IMR-90 (cell line): ENCODE measurements around the gene MEIS1. TPM values are rescaled to one million over a fixed set of nuclear protein-coding genes. Genes with fewer than 3 reads are reported as not detected.
A peak's percentile ranks its signal among the peaks of the same experiment; 100 is the strongest.

Experiments
- ATAC-seq: fragments of 200-7000 bp; cut with Tn5 transposase; 2 replicates; pipeline ENCODE4 v1.9.1; 2020; ENCODE audit warnings: low read depth, mild to moderate bottlenecking, moderate library complexity
- BruUV-seq: library from RNA; stranded (reverse); fragments of 400-500 nt; replicated peaks from 2 replicates; lab custom pipeline; 2021; lab: Mats Ljungman, UMichigan
- CTCF ChIA-PET: fragments of 300-600 bp; formaldehyde crosslinking; extraction: SDS; loops from one replicate; lab custom pipeline; 2021; ENCODE audit warnings: antibody characterized with exemption; lab: Yijun Ruan, JAX
- POLR2A ChIA-PET: fragments of 300-600 bp; sonication (Branson Sonifier 250); formaldehyde crosslinking; loops from one replicate; lab custom pipeline; 2022; ENCODE audit warnings: antibody characterized with exemption; ENCODE audit not compliant: unreplicated experiment; lab: Charles Lee
- DNase-seq: peaks from one replicate; pipeline ENCODE4 v3.0.0; 2013
- H2AFZ ChIP-seq: replicated peaks from 2 replicates; pipeline ENCODE3; 2013; ENCODE audit warnings: low read length, mild to moderate bottlenecking; ENCODE audit not compliant: poor library complexity
- H2AK5ac ChIP-seq: 2 replicates; pipeline ENCODE4 v1.6.1; 2013; ENCODE audit warnings: low read depth, low read length, inconsistent platforms
- H2AK9ac ChIP-seq: replicated peaks from 2 replicates; pipeline ENCODE3; 2013; ENCODE audit warnings: mild to moderate bottlenecking, low read depth, low read length, moderate library complexity; ENCODE audit not compliant: poor library complexity
- H2BK120ac ChIP-seq: 2 replicates; pipeline ENCODE4 v1.6.1; 2013; ENCODE audit warnings: low read depth, low read length, inconsistent platforms
- H2BK15ac ChIP-seq: 3 replicates; pipeline ENCODE4 v1.6.1; 2013; ENCODE audit warnings: low read depth, low read length, inconsistent platforms
- H2BK20ac ChIP-seq: 2 replicates; pipeline ENCODE4 v1.6.1; 2013; ENCODE audit warnings: low read depth, mild to moderate bottlenecking, inconsistent platforms, low read length, moderate library complexity
- H2BK5ac ChIP-seq: 2 replicates; pipeline ENCODE4 v1.6.1; 2013; ENCODE audit warnings: mild to moderate bottlenecking, low read depth, low read length, inconsistent platforms; ENCODE audit not compliant: poor library complexity, severe bottlenecking
- H3K14ac ChIP-seq: replicated peaks from 2 replicates; pipeline ENCODE4 v1.6.1; 2013; ENCODE audit warnings: low read depth, low read length, inconsistent platforms
- H3K18ac ChIP-seq: 2 replicates; pipeline ENCODE4 v1.6.1; 2013; ENCODE audit warnings: low read depth, low read length, control low read depth
- H3K23ac ChIP-seq: 2 replicates; pipeline ENCODE4 v1.6.1; 2013; ENCODE audit warnings: low read depth, low read length, inconsistent platforms
- H3K27ac ChIP-seq: 2 replicates; pipeline ENCODE4 v1.5.1; 2013; ENCODE audit warnings: mild to moderate bottlenecking, control low read depth, low read length; ENCODE audit not compliant: insufficient read depth
- H3K27me3 ChIP-seq: 2 replicates; pipeline ENCODE4 v1.6.1; 2013; ENCODE audit warnings: low read length; ENCODE audit not compliant: control insufficient read depth, insufficient read depth
- H3K36me3 ChIP-seq: 2 replicates; pipeline ENCODE4 v1.6.1; 2013; ENCODE audit warnings: low read length, mixed read lengths; ENCODE audit not compliant: control insufficient read depth, insufficient read depth
- H3K4ac ChIP-seq: 2 replicates; pipeline ENCODE4 v1.6.1; 2013; ENCODE audit warnings: low read depth, low read length, inconsistent platforms
- H3K4me1 ChIP-seq: 2 replicates; pipeline ENCODE4 v1.6.1; 2013; ENCODE audit warnings: low read length, mixed read lengths; ENCODE audit not compliant: control insufficient read depth, insufficient read depth
- H3K4me2 ChIP-seq: 2 replicates; pipeline ENCODE4 v1.6.1; 2013; ENCODE audit warnings: low read depth, mild to moderate bottlenecking, control low read depth, low read length, moderate library complexity
- H3K4me3 ChIP-seq: 2 replicates; pipeline ENCODE4 v1.5.1; 2013; ENCODE audit warnings: low read depth, mild to moderate bottlenecking, control low read depth, low read length, moderate library complexity; ENCODE audit not compliant: insufficient read depth
- H3K56ac ChIP-seq: 2 replicates; pipeline ENCODE4 v1.6.1; 2013; ENCODE audit warnings: low read length, inconsistent platforms; ENCODE audit not compliant: insufficient read depth; ENCODE audit errors: extremely low read depth
- H3K79me1 ChIP-seq, 2 experiments: 2 replicates each; pipeline ENCODE4 v1.6.1; 2013; ENCODE audit warnings: low read length in 2 of 2, inconsistent platforms in 1 of 2, low read depth in 1 of 2
- H3K9ac ChIP-seq: 2 replicates; pipeline ENCODE4 v1.6.1; 2013; ENCODE audit warnings: low read depth, low read length, control low read depth
- H3K9me1 ChIP-seq: 2 replicates; pipeline ENCODE4 v1.6.1; 2013; ENCODE audit warnings: low read length, inconsistent platforms; ENCODE audit not compliant: insufficient read depth
- H3K9me3 ChIP-seq: 2 replicates; pipeline ENCODE4 v1.6.1; 2013; ENCODE audit warnings: low read length; ENCODE audit not compliant: control insufficient read depth, insufficient read depth
- H4K20me1 ChIP-seq: 2 replicates; pipeline ENCODE4 v1.6.1; 2013; ENCODE audit warnings: low read length, inconsistent platforms; ENCODE audit not compliant: insufficient read depth
- H4K5ac ChIP-seq: 2 replicates; pipeline ENCODE4 v1.6.1; 2013; ENCODE audit warnings: mild to moderate bottlenecking, low read depth, low read length, control low read depth
- H4K8ac ChIP-seq, 2 experiments: 2 replicates each; pipeline ENCODE4 v1.6.1; 2013; ENCODE audit warnings: low read depth in 2 of 2, low read length in 2 of 2, control low read depth in 1 of 2, inconsistent platforms in 1 of 2
- H4K91ac ChIP-seq: 2 replicates; pipeline ENCODE4 v1.6.1; 2013; ENCODE audit warnings: low read depth, low read length, inconsistent platforms; ENCODE audit not compliant: insufficient read depth
- FOS ChIP-seq: fragments of 150-350 bp; IDR thresholded peaks from 2 replicates; pipeline ENCODE4 v1.6.1; 2016; ENCODE audit warnings: low read depth, low read length
- MAZ ChIP-seq: IDR thresholded peaks from 2 replicates; pipeline ENCODE4 v1.6.1; 2012; ENCODE audit warnings: low read depth, mild to moderate bottlenecking, low read length, improper control_type of control experiment, moderate library complexity, borderline replicate concordance
- MXI1 ChIP-seq: IDR thresholded peaks from 2 replicates; pipeline ENCODE4 v1.6.1; 2012; ENCODE audit warnings: low read depth, mild to moderate bottlenecking, low read length, moderate library complexity, borderline replicate concordance
- POLR2A ChIP-seq: IDR thresholded peaks from 2 replicates; pipeline ENCODE4 v1.6.1; 2012; ENCODE audit warnings: mild to moderate bottlenecking, low read depth, low read length
- RAD21 ChIP-seq: IDR thresholded peaks from 2 replicates; pipeline ENCODE4 v1.6.1; 2012; ENCODE audit warnings: low read length, improper control_type of control experiment
- RCOR1 ChIP-seq: IDR thresholded peaks from 2 replicates; pipeline ENCODE4 v1.6.1; 2012; ENCODE audit warnings: mild to moderate bottlenecking, low read length, improper control_type of control experiment; ENCODE audit not compliant: insufficient replicate concordance
- RFX5 ChIP-seq: IDR thresholded peaks from 2 replicates; pipeline ENCODE4 v1.8.0; 2012; ENCODE audit warnings: low read depth, mild to moderate bottlenecking, low read length, moderate library complexity
- SMC3 ChIP-seq: fragments of 150-350 bp; IDR thresholded peaks from 2 replicates; pipeline ENCODE4 v1.6.1; 2016; ENCODE audit warnings: low read depth, mild to moderate bottlenecking, antibody characterized with exemption, low read length, moderate library complexity
- WGBS, 2 experiments: methylation state at CpG; one replicate each; pipeline versions ENCODE4 v1.1.5 to v1.1.7; 2013; ENCODE audit warnings: missing lambda C conversion rate in 2 of 2; ENCODE audit not compliant: insufficient read length in 1 of 2; ENCODE audit errors: extremely low coverage in 2 of 2; 5-methylcytosine and 5-hydroxymethylcytosine counted together
- dilution Hi-C: fragments of 300-500 bp; cut with HindIII; formaldehyde crosslinking; loops from one replicate; pipeline ENCODE4 v1.14.3; 2018; ENCODE audit warnings: low sequenced_read_pairs; ENCODE audit not compliant: unreplicated experiment
- in situ Hi-C: fragments of 300-500 bp; cut with MboI; formaldehyde crosslinking; loops from 3 replicates; pipeline ENCODE4 v1.14.3; 2019; ENCODE audit warnings: low sequenced_read_pairs, inconsistent platforms, mixed read lengths
- intact Hi-C: fragments of 100-400 bp; cut with micrococcal nuclease; formaldehyde crosslinking; loops from 2 replicates; pipeline ENCODE4 v1.10.0; 2022
- polyA plus RNA-seq, 3 experiments: library from polyadenylated mRNA; depleted of rRNA; stranded (reverse); fragments of >200 nt; gene quantifications; 2 replicates each; pipeline ENCODE4 v1.2.3, GENCODE V29; 2012; ENCODE audit warnings: low replicate concordance in 1 of 3
- total RNA-seq: library from RNA; depleted of rRNA; stranded (reverse); fragments of >200 nt; gene quantifications from 2 replicates; pipeline ENCODE4 v1.2.3, GENCODE V29; 2012
- TF ChIP-seq, protein P1 (sequence below): fragments of 150-350 bp; IDR thresholded peaks from 2 replicates; pipeline ENCODE4 v1.6.1; 2016; ENCODE audit warnings: low read depth, mild to moderate bottlenecking, low read length, moderate library complexity, borderline replicate concordance
- TF ChIP-seq, protein P2 (sequence below): conservative IDR thresholded peaks from 2 replicates; pipeline ENCODE4 v1.5.1; 2012; ENCODE audit warnings: mild to moderate bottlenecking, low read depth, low read length, improper control_type of control experiment
- TF ChIP-seq, protein P3 (sequence below): fragments of 150-350 bp; IDR thresholded peaks from 2 replicates; pipeline ENCODE4 v1.6.1; 2017; ENCODE audit warnings: mild to moderate bottlenecking, antibody characterized with exemption, low read length, low read depth

The MEIS1 gene
- total and polyA plus RNA-seq, 2 of the 4 experiments (the other 2 are of a cell fraction): 54.4 to 157 TPM

GRCh38 chr2:66547887-66548286 lies 113.0 kb downstream of the MEIS1 start:
- H3K9me1 ChIP-seq: peaks cover 15% of the 10 kb centered on the region
- BruUV-seq: no TSS peak
- POLR2A ChIA-PET: no interaction called here

More at GRCh38 chr2:66547887-66548286, 113.0 kb downstream of the MEIS1 start:
- Histone ChIP-seq H3K4me3 (no peak overlapping the region), H2AK5ac (no peak overlapping the region), H3K4me1 (peaks cover 16% of the 10 kb centered on the region), H3K9me3 (no peaks in the 10 kb centered on the region), H2BK120ac (no peak overlapping the region), H4K91ac (no peak overlapping the region), H2BK15ac (no peak overlapping the region), H3K18ac (no peak overlapping the region), H3K4ac (no peak overlapping the region), H3K4me2 (no peak overlapping the region), H3K14ac (no peak overlapping the region), H2AFZ (no peak overlapping the region), H4K20me1 (peaks cover 74% of the 10 kb centered on the region), H3K79me1 (peaks cover 26 to 69% of the 10 kb centered on the region in 2 experiments; a peak in 3 of 4 replicates), H3K56ac (no peak overlapping the region), H3K27ac (no peak overlapping the region; the same call in 1 of the 2 replicates), H3K27me3 (no peaks in the 10 kb centered on the region), H3K23ac (peak overlapping the region; percentile 69), H3K9ac (no peak overlapping the region), H2BK5ac (no peak overlapping the region), H4K8ac (no peak overlapping the region; a peak in 1 of 4 replicates), H3K36me3 (peaks cover 24% of the 10 kb centered on the region), H2AK9ac (no peak overlapping the region), H2BK20ac (no peak overlapping the region), H4K5ac (no peak overlapping the region)
- dilution Hi-C loops: no loop called here
- intact Hi-C loops: no loop called here
- no CpG with 5 or more reads among the region's 2 CpGs for WGBS, 2 experiments
- CTCF ChIA-PET: no interaction called here
- in situ Hi-C loops: no loop called here
- TF ChIP-seq MXI1 (no peak), RAD21 (no peak), SMC3 (no peak), FOS (no peak), MAZ (no peak), POLR2A (no peak), RFX5 (no peak), RCOR1 (no peak)
- TF ChIP-seq, protein P1, sequence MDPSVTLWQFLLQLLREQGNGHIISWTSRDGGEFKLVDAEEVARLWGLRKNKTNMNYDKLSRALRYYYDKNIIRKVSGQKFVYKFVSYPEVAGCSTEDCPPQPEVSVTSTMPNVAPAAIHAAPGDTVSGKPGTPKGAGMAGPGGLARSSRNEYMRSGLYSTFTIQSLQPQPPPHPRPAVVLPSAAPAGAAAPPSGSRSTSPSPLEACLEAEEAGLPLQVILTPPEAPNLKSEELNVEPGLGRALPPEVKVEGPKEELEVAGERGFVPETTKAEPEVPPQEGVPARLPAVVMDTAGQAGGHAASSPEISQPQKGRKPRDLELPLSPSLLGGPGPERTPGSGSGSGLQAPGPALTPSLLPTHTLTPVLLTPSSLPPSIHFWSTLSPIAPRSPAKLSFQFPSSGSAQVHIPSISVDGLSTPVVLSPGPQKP: no peak
- TF ChIP-seq, protein P2, sequence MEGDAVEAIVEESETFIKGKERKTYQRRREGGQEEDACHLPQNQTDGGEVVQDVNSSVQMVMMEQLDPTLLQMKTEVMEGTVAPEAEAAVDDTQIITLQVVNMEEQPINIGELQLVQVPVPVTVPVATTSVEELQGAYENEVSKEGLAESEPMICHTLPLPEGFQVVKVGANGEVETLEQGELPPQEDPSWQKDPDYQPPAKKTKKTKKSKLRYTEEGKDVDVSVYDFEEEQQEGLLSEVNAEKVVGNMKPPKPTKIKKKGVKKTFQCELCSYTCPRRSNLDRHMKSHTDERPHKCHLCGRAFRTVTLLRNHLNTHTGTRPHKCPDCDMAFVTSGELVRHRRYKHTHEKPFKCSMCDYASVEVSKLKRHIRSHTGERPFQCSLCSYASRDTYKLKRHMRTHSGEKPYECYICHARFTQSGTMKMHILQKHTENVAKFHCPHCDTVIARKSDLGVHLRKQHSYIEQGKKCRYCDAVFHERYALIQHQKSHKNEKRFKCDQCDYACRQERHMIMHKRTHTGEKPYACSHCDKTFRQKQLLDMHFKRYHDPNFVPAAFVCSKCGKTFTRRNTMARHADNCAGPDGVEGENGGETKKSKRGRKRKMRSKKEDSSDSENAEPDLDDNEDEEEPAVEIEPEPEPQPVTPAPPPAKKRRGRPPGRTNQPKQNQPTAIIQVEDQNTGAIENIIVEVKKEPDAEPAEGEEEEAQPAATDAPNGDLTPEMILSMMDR: no peak
- TF ChIP-seq, protein P3, sequence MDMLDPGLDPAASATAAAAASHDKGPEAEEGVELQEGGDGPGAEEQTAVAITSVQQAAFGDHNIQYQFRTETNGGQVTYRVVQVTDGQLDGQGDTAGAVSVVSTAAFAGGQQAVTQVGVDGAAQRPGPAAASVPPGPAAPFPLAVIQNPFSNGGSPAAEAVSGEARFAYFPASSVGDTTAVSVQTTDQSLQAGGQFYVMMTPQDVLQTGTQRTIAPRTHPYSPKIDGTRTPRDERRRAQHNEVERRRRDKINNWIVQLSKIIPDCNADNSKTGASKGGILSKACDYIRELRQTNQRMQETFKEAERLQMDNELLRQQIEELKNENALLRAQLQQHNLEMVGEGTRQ: no peak
- DNase-seq (no peak), ATAC-seq (no peak)
